PFSK-1 (cell line): ENCODE results near the gene HOXA2.

Source experiments
- FOXP2 ChIP-seq: optimal IDR thresholded peaks from 2 replicates; pipeline ENCODE3; 2011; ENCODE audit warnings: borderline replicate concordance, control low read depth, inconsistent platforms; ENCODE audit not compliant: insufficient read depth; ENCODE audit errors: extremely low read length, extremely low read depth
- POLR2AphosphoS5 ChIP-seq: IDR thresholded peaks from 2 replicates; pipeline ENCODE4 v1.6.1; 2012; ENCODE audit warnings: low read depth, mild to moderate bottlenecking, control low read depth, low read length, moderate library complexity
- REST ChIP-seq, 2 experiments: IDR thresholded peaks; 2 replicates each; pipeline versions ENCODE4 v1.6.1 to v1.8.0; 2011 to 2012; ENCODE audit warnings: low read depth in 2 of 2, low read length in 2 of 2, control low read depth in 1 of 2, inconsistent platforms in 1 of 2, mild to moderate bottlenecking in 1 of 2, moderate library complexity in 1 of 2; ENCODE audit not compliant: insufficient read depth in 1 of 2
- SIN3A ChIP-seq: IDR thresholded peaks from 2 replicates; pipeline ENCODE4 v1.6.1; 2012; ENCODE audit warnings: mild to moderate bottlenecking, low read length, moderate library complexity, borderline replicate concordance; ENCODE audit not compliant: insufficient read depth
- TAF1 ChIP-seq: IDR thresholded peaks from 2 replicates; pipeline ENCODE4 v1.6.1; 2012; ENCODE audit warnings: low read length, control low read depth, borderline replicate concordance; ENCODE audit not compliant: insufficient read depth

Gene HOXA2

GRCh38 chr7:27140126-27140857, 37.8 kb upstream of the HOXA2 start:
- no peak for TF ChIP-seq POLR2AphosphoS5
- TF ChIP-seq TAF1, result no peak

GRCh38 chr7:27139334-27140125, 37.0 kb upstream of the HOXA2 start:
- TF ChIP-seq POLR2AphosphoS5, result no peak
- no peak for TF ChIP-seq REST (IDR thresholded peaks at IDR 0.05; ENCODE audit: insufficient read depth in 1 of 2, low read depth in 2 of 2, low read length in 2 of 2)
- TF ChIP-seq FOXP2, result no peak
- TF ChIP-seq TAF1, result no peak
- TF ChIP-seq SIN3A, result no peak

GRCh38 chr7:27138985-27139333, 36.5 kb upstream of the HOXA2 start:
- no peak for TF ChIP-seq POLR2AphosphoS5
- TF ChIP-seq TAF1, result no peak
- TF ChIP-seq FOXP2, result no peak
- no peak for TF ChIP-seq REST (IDR thresholded peaks at IDR 0.05; ENCODE audit: insufficient read depth in 1 of 2, low read depth in 2 of 2, low read length in 2 of 2)
- no peak for TF ChIP-seq SIN3A

GRCh38 chr7:27138472-27138871, 36.0 kb upstream of the HOXA2 start:
- TF ChIP-seq REST (IDR thresholded peaks at IDR 0.05; ENCODE audit: insufficient read depth in 1 of 2, low read depth in 2 of 2, low read length in 2 of 2), result no peak

- no peak for TF ChIP-seq POLR2AphosphoS5
- no peak for TF ChIP-seq SIN3A
- TF ChIP-seq TAF1, result no peak
- no peak for TF ChIP-seq FOXP2
- TF ChIP-seq REST (IDR thresholded peaks at IDR 0.05; ENCODE audit: insufficient read depth in 1 of 2, low read depth in 2 of 2, low read length in 2 of 2), result no peak
Measured at GRCh38 chr7:27137640-27138315, 35.3 kb upstream of the HOXA2 start.
